Measurements from ENCODE around the gene LPP.

DNA sequence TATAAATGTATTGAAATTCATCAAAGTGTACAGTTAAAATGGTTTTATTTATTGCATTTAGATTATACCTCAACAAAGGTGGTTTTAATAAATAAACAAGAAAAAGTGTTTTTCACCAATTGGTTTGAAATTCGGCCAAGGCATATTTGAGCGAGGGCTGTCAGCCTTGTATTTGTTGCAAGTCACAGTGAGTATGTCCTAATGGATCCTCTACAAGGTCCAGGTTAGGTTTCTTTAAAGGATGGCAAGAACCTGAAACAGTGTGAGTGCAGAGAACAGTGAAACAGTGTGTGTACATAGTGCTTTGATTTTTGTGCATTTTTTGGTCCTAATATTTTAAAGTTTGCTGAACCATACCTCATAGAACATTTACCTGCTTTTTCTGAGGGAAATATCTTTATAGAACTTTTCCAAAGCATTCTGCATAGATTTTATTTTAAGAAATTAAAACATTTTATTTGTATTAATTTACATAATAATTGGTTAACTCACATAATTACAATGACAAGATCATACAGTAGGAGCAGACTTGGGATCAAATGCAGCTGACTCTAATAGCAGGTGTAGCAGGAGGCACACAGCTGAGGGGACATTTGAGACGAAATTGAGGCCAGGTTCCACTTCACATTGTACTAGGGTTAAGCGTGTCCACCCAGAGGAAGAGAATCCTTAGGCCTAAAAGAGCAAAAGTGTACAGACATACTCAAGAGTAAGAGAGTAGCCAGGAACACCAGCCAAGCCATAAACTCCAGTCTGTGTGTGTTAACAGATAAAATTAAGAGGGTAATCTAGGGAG lies 589.0 kb downstream of the LPP start:
- TF ChIP-seq GATA2 (IDR thresholded peaks at IDR 0.05; ENCODE audit: low read depth, low read length) = no peak
- no peak for TF ChIP-seq GATA3 (IDR thresholded peaks at IDR 0.05; ENCODE audit: low read depth, low read length)

Measured in SH-SY5Y (cell line).